GM18508 (cell line): ENCODE data around the gene SATB1.

Experiments
- ATAC-seq: cut with Tn5 transposase; IDR thresholded peaks from one replicate; pipeline ENCODE4 v1.9.1; 2021; ENCODE audit warnings: moderate number of reproducible peaks; ENCODE audit not compliant: insufficient read depth, unreplicated experiment

The SATB1 gene

DNA sequence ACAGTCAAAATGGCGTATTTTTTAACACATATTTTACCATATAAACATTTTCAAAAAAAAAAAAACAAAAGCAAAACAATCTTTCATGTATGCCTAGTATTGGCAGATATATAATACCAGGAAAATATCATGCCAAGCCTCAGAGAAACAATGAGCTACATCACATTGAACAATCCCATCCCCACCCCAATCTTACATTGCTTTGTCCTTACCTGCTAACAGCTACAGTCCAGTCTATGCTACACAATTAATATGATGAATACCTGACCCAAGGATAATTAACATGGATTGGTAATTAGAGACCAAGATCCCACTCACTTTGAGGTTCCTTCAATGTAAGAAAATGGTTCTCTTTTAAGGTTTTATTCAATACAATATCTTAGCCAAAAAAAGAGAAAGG, 7.6 kb upstream of the SATB1 start:
- ATAC-seq, result no peak

GRCh38 chr3:18431266-18431665, 6.1 kb upstream of the SATB1 start:
- no peak for ATAC-seq

DNA sequence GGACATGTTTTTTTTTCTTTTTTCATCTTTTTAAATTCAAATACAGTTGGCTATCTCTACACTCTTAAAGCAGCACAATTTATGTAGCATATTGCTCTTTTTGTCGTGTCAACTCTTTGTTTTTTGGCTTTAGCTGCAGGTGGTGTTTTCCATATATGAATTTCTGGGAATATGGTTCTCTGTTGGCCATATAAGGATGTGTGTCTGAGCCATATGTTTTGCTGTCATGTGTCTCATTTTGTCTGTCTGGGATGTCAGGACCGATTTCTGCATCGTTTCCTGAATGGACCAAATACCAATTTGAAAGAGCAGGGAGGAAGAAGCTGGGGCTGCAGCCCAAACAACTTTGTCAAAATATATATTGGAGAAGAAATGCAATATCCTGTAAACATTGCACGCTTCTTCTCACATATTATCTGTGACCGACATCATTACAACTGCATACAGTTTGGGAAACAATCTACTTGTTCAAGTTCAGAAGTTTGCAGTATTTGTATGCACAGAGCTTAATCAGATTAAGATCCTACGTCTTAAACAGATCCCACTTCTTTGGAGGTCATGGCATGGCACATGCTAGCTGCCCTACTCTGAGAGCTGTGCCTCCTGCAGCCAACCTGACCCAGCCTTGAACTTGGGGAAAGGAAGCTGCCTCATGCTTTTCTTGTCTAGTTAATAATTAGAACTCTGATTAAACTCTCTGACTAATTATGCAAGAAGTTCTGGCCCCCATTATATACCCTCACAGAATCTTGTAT, 4.0 kb upstream of the SATB1 start:
- ATAC-seq, result no peak

DNA sequence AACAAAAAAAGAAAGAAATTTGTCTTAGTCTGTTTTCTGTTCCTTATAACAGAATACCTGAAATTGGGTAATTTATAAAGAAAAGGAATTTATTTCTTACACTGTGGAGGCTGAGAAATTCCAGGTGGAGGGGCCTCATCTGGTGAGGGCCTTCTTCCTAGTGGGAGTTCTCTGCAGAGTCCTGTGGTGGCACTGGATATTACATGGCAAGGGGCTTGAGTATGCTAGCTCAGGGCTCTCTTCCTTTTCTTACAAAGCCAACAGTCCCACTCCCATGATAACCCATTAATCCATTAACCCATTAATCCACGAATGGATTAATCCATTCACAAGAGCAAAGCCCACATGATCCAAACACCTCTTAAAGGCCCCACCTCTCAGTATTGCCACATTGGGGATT, 2.9 kb upstream of the SATB1 start:
- ATAC-seq, result no peak

- ATAC-seq, result no peak
Measured at GRCh38 chr3:18426597-18427193, 1.6 kb upstream of the SATB1 start.

GRCh38 chr3:18425641-18426257, 610 bp upstream of the SATB1 start:
- ATAC-seq, result no peak

- ATAC-seq, result no peak
Measured at GRCh38 chr3:18424213-18424728, 868 bp downstream of the SATB1 start.

- peak; percentile 83 for ATAC-seq
Measured at GRCh38 chr3:18423401-18424212, 1.5 kb downstream of the SATB1 start.

- ATAC-seq, result no peak
Measured at GRCh38 chr3:18422972-18423371, 2.2 kb downstream of the SATB1 start.

GRCh38 chr3:18420555-18420954, 4.6 kb downstream of the SATB1 start:
- ATAC-seq, result no peak

DNA sequence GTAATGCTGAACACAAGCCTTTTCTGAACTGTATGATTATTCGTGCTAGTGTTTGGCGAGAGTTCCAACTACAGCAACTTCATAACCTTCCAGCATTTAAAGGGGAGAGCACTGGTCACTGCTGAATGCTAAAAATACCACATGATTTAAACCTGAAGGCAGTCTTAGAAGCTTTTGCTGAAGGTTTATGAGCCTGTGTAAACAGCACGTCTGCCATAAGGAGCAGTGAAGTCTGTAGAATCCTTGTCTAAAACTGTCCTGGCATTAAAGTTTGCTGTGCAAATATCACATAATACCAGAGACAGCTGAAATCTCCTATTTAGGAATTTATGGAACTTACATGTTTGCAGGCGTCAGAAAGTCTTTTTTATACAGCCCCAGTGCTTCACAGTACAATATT, 5.9 kb downstream of the SATB1 start:
- ATAC-seq, result no peak

DNA sequence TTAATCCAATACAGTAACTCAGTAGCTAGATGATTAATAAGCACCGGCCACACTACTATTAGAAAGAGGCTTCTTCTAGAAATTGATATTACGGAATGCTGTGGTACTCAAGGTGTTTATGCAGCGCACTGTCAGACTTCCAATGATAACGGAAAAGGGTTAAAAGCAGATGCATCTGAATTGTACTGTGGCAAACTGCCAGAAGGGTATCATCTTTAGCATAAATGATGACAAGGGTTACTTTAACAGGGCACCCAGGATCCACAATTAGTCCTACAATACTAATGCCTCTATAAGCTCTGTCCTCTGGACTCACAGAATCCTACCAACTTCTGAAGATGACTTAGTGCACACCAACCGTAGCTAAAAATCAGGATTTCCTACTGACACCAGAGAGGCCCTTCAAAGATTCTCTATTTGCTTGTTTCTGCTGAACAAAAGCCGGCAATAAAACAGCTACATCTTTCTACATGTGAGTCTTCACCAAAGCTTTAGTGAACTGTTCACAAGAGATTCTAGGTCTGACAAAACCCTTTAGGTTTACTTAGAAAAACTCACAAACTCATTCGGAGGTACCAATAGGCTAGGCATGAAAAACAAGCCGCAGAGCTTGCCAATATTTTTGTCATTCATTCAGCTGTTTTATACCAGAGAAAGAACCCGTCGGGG, 7.1 kb downstream of the SATB1 start:
- ATAC-seq, result no peak

- ATAC-seq, result no peak
Measured at GRCh38 chr3:18416332-18416731, 8.8 kb downstream of the SATB1 start.

- ATAC-seq, result no peak
Measured at GRCh38 chr3:18415839-18416238, 9.3 kb downstream of the SATB1 start.

DNA sequence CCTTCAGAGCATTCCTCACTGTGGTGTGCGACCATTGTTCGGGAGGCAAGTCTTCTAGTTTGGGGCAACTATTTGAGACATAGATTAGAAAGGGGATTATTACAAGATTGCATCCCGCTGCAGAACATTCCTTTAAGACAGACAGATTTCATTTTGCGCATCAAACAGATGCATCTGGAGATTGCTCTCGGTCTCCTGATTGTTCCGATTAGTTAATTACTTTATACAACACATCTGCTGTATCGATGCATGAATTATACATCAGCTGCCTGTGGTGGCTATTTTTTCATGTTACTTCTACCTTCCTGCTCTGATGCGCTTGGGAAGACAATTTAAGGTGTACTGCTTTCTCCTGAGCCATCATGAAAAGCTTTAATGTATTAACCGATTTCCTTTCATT, 10.0 kb downstream of the SATB1 start:
- no peak for ATAC-seq

DNA sequence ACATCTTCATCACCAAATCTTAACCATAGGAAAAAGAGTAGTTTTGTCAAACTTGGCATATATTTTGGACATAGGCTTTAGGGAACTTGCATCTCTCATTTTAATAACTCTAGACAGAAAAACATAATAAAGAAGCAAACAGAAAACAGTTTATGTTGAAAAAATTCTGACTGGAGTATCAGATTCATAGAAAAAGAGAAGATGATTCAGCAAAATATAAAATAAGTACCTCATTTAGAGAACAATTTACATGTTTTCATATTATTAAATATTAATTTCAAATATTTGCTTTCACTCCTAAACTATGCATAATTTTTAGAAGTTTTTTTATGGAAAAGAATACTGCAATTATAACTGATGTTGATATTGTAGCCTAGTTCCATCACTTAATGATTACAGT, 12.5 kb downstream of the SATB1 start:
- no peak for ATAC-seq

- ATAC-seq, result no peak
Measured at GRCh38 chr3:18411541-18411940, 13.6 kb downstream of the SATB1 start.

DNA sequence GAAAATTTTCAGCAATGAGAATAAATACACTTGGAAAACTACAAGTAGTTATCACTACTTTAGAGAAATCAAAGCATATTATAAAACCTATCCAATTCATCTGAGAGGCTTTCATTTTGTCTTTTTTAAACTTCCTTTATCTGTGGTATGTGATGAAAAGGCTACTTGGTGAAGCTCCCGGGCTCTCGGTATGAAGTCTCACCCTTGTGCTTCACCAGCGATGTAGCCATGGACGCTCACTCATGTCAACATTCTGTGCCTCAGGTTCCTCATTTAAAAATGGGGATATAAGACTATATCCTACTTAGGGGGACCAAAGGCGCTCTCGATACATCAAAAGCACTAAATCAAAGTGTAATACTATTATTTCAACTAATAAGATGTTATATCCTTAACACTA, 14.9 kb downstream of the SATB1 start:
- ATAC-seq, result no peak

DNA sequence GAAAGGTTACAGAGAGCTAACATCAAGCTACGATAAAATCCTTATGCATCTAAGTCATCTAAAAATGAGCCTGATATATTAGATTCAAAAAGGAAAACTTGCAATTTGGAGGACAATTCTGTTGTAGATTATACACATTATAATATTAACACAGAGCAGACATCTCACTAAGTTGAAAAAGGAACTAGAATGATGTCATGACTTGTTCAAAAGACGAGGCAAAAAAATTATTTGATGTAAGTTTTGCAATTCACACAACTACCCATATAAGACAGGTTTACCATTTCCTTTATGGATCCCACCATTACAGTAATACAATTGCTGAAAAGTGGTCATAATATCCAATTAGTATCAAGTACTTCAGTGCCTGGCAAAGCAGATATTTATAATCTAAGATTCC, 15.9 kb downstream of the SATB1 start:
- no peak for ATAC-seq

DNA sequence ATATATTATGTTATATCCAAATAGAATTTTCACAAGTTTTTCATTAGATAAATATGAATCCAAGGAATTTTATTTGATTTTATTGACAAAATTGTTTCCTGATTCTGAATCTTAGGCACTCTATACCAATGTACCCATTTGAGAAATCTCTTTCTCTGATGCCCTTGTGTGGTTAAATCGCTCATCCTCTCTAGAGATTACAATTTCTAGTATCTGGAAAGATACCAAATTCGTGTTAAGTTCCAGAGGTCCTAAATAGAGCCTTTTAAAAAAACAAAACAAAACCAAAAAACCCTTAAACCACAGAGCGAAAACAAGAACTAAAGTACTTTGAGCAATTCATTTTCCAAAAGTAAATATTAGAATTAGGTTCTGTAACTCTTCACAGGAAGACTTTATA, 20.0 kb downstream of the SATB1 start:
- no peak for ATAC-seq
